ENCODE measurements around the gene LHFPL2.

LHFPL2 gene

DNA sequence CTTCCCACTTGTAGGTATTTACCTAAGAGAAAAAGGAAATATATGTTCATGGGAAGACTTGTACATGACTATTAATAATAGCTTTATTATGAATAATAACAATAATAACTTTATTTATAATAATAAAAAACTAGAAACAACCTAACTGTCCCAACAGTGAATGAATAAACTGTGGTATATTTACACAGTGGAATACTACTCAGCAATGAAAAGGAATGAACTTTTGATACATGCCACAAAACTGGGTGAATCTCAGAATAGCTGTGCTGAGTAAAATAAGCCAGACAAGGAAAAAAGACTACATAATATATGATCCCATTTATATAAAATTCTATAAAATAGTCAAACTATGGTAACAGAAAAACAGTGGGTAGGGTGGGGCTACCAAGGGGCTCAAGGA lies 199.5 kb downstream of the LHFPL2 start:
- no peak for DNase-seq (ENCODE audit: low read depth)

DNA sequence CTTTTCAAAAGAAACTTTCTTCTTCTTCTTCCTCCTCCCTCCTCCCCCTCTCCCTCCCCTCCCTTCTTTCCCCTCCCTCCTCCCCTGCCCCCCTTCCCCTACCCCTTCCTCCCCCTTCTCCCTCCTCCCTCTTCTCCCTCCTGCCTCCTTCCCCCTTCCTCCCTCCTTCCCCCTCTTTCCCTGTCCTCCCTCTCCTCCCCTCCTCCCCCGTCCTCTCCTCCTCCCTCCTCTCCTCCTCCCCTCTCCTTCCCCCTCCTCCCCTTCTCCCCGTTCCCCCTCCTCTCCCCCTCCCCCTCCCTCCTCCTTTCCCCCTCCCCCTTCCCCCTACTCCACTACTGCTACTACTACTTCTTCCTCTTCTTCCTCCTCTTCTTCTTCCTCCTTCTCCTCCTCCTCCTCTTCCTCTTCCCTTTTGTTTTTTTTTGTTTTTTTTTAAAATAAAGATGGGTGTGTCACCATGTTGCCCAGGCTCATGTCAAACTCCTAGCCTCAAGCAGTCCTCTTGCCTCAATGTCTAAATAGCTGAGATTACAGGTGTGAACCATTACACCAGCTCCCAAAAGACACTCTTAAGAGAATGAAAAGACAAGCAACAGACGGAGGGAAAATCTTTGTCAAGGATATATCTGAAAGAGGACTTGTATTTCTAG lies 200.7 kb downstream of the LHFPL2 start:
- no peak for DNase-seq (ENCODE audit: low read depth)

All from stimulated activated CD4-positive, alpha-beta T cell treated with anti-CD3 and anti-CD28 coated beads, Interleukin-2, amount 100 ng/mL, for 4 hours (primary cell).